CD4-positive, CD25-positive, alpha-beta regulatory T cell (primary cell): ENCODE measurements around the gene ZXDC. TPM values are rescaled to one million over a fixed set of nuclear protein-coding genes. Genes with fewer than 3 reads are reported as not detected.

Source experiments
- ATAC-seq, 2 donors: fragments of 150-1000 bp; cut with Tn5 transposase; one replicate each; pipeline ENCODE4 v1.10.0; 2021; ENCODE audit warnings: low read depth in 2 of 2, moderate number of reproducible peaks in 2 of 2, moderate library complexity in 1 of 2
- DNase-seq, 3 donors: peaks; one replicate each; pipeline versions ENCODE4 v3.0.0 to v3.0.0-alpha.2; 2012 to 2022; ENCODE audit warnings: mixed read lengths in 1 of 3
- H3K27ac ChIP-seq: one replicate; pipeline ENCODE4 v1.7.0; 2013; ENCODE audit warnings: mild to moderate bottlenecking, low read length; ENCODE audit not compliant: insufficient read depth, poor library complexity, severe bottlenecking
- H3K27me3 ChIP-seq: one replicate; pipeline ENCODE4 v1.7.0; 2013; ENCODE audit warnings: low read length; ENCODE audit not compliant: control insufficient read depth, insufficient read depth
- H3K36me3 ChIP-seq: one replicate; pipeline ENCODE4 v1.7.0; 2013; ENCODE audit warnings: mild to moderate bottlenecking, low read length, moderate library complexity; ENCODE audit not compliant: control insufficient read depth, insufficient read depth
- H3K4me1 ChIP-seq: 2 replicates; pipeline ENCODE4 v1.7.0; 2013; ENCODE audit warnings: mild to moderate bottlenecking, low read length; ENCODE audit not compliant: insufficient read depth, control insufficient read depth, poor library complexity, severe bottlenecking
- H3K4me3 ChIP-seq: one replicate; pipeline ENCODE4 v1.7.0; 2013; ENCODE audit warnings: low read depth, mild to moderate bottlenecking, low read length, moderate library complexity
- H3K9me3 ChIP-seq, 2 experiments: 1 replicate in 1 of 2; 2 replicates in 1 of 2; pipeline ENCODE4 v1.7.0; 2013; ENCODE audit warnings: low read length in 2 of 2, mild to moderate bottlenecking in 1 of 2, moderate library complexity in 1 of 2; ENCODE audit not compliant: control insufficient read depth in 2 of 2
- H3K27ac Mint-ChIP-seq, 3 donors: one replicate each; pipeline ENCODE4 v1.8.0; 2020 to 2022; ENCODE audit warnings: mild to moderate bottlenecking in 3 of 3, mixed read lengths in 3 of 3, moderate library complexity in 2 of 3
- H3K27me3 Mint-ChIP-seq: one replicate; pipeline ENCODE4 v1.8.0; 2022; ENCODE audit warnings: mild to moderate bottlenecking, mixed read lengths
- H3K36me3 Mint-ChIP-seq: one replicate; pipeline ENCODE4 v1.8.0; 2020; ENCODE audit warnings: mixed read lengths
- H3K4me1 Mint-ChIP-seq, 4 donors: one replicate each; pipeline ENCODE4 v1.8.0; 2020 to 2022; ENCODE audit warnings: mixed read lengths in 4 of 4, mild to moderate bottlenecking in 1 of 4
- H3K4me3 Mint-ChIP-seq, 4 donors: one replicate each; pipeline ENCODE4 v1.8.0; 2020 to 2022; ENCODE audit warnings: mild to moderate bottlenecking in 4 of 4, mixed read lengths in 4 of 4, moderate library complexity in 3 of 4
- H3K9me3 Mint-ChIP-seq, 7 donors: one replicate each; pipeline ENCODE4 v1.8.0; 2020 to 2022; ENCODE audit warnings: mixed read lengths in 7 of 7, mild to moderate bottlenecking in 3 of 7, moderate library complexity in 2 of 7
- polyA plus RNA-seq, 4 donors: library from polyadenylated mRNA; unstranded; fragments of 300-500 nt; fragmentation: Illumina TruSeq; gene quantifications; one replicate each; pipeline ENCODE4 v1.2.3, GENCODE V29; 2021
- total RNA-seq: library from RNA; stranded (reverse); gene quantifications from one replicate; pipeline ENCODE4 v1.2.3, GENCODE V29; 2022

ZXDC gene
- total and polyA plus RNA-seq, 5 donors from 2014 or later, result 11.4 to 59.8 (median 12.4) TPM

DNA sequence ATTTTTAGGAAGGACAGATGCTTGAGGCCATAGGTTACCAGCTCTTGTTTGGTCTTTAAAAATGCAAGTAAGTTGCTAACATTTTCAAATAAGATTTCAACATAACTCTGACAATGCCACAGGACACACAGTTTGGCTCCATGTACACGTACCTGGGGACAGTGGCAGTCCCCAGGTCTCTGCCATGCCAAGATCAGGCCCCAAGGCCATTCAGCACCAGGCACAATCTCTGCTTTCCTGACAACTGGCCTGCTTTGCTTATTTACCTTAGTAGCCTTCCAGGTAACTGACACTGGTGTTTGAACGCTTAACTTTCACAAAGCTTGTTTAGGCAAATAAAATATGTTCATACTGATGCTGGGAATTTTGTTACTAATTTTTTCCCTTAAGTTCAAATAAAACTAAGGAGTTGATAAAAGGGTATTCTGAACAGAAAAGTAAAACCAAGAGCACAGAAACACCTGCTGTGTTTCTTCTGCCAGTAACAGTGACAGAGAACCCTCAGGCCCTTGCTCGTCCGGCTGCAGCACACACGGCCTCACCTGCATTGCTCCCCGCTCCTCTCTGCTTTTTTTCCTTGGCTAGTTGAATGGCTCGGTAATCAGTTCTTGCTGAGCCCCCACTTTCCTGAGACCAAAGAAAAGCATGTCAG lies 16.5 kb downstream of the ZXDC start:
- Histone ChIP-seq H3K9me3 (no peaks in the 10 kb centered on the region), H3K27me3 (no peaks in the 10 kb centered on the region), H3K27ac (no peak overlapping the region), H3K36me3 (peaks cover 83% of the 10 kb centered on the region), H3K4me3 (no peak overlapping the region), H3K4me1 (no peaks in the 10 kb centered on the region)
- no peaks in the 10 kb centered on the region for H3K9me3 Mint-ChIP-seq
- DNase-seq, result no peak
- no peak for ATAC-seq
- no peak overlapping the region for H3K4me3 Mint-ChIP-seq
- H3K27ac Mint-ChIP-seq, result peak overlapping the region in 1 of 3 donors; percentile 38
- H3K27me3 Mint-ChIP-seq, result no peaks in the 10 kb centered on the region
- H3K4me1 Mint-ChIP-seq, result peaks cover 5 to 26% (median 19%) of the 10 kb centered on the region in 4 donors
- peaks cover 53% of the 10 kb centered on the region for H3K36me3 Mint-ChIP-seq

- Histone ChIP-seq H3K9me3 (no peaks in the 10 kb centered on the region), H3K4me3 (no peak overlapping the region), H3K4me1 (no peaks in the 10 kb centered on the region), H3K27ac (no peak overlapping the region), H3K27me3 (no peaks in the 10 kb centered on the region), H3K36me3 (peaks cover 83% of the 10 kb centered on the region)
- Mint-ChIP-seq H3K27ac (no peak overlapping the region), H3K9me3 (no peaks in the 10 kb centered on the region), H3K27me3 (no peaks in the 10 kb centered on the region), H3K4me1 (peaks cover 5 to 26% (median 19%) of the 10 kb centered on the region in 4 donors), H3K36me3 (peaks cover 45% of the 10 kb centered on the region), H3K4me3 (no peak overlapping the region)
- ATAC-seq (no peak), DNase-seq (no peak)
These were observed 18.8 kb downstream of the ZXDC start for GRCh38 chr3:126456766-126457388.

- peaks cover 44% of the 10 kb centered on the region for H3K36me3 Mint-ChIP-seq
- Histone ChIP-seq H3K4me3 (no peak overlapping the region), H3K9me3 (no peaks in the 10 kb centered on the region), H3K36me3 (peaks cover 83% of the 10 kb centered on the region), H3K4me1 (no peaks in the 10 kb centered on the region), H3K27me3 (no peaks in the 10 kb centered on the region), H3K27ac (no peak overlapping the region)
- ATAC-seq (no peak), DNase-seq (no peak)
- no peaks in the 10 kb centered on the region for H3K9me3 Mint-ChIP-seq
- no peak overlapping the region for H3K27ac Mint-ChIP-seq
- H3K4me3 Mint-ChIP-seq, result no peak overlapping the region
- no peaks in the 10 kb centered on the region for H3K27me3 Mint-ChIP-seq
- peaks cover 5 to 26% (median 20%) of the 10 kb centered on the region in 4 donors for H3K4me1 Mint-ChIP-seq
These were observed 19.5 kb downstream of the ZXDC start for GRCh38 chr3:126456211-126456610.

- Histone ChIP-seq H3K27me3 (no peaks in the 10 kb centered on the region), H3K4me1 (no peaks in the 10 kb centered on the region), H3K4me3 (no peak overlapping the region), H3K9me3 (no peaks in the 10 kb centered on the region), H3K36me3 (peaks cover 83% of the 10 kb centered on the region), H3K27ac (no peak overlapping the region)
- no peaks in the 10 kb centered on the region for H3K9me3 Mint-ChIP-seq
- H3K4me3 Mint-ChIP-seq, result no peak overlapping the region
- peaks cover 5 to 24% (median 20%) of the 10 kb centered on the region in 4 donors for H3K4me1 Mint-ChIP-seq
- DNase-seq (no peak), ATAC-seq (no peak)
- H3K27me3 Mint-ChIP-seq, result no peaks in the 10 kb centered on the region
- H3K36me3 Mint-ChIP-seq, result peaks cover 42% of the 10 kb centered on the region
- no peak overlapping the region for H3K27ac Mint-ChIP-seq
These were observed 21.1 kb downstream of the ZXDC start for GRCh38 chr3:126454437-126455198.

- Mint-ChIP-seq H3K9me3 (no peaks in the 10 kb centered on the region), H3K4me1 (peaks cover 5 to 21% (median 15%) of the 10 kb centered on the region in 4 donors), H3K4me3 (no peak overlapping the region), H3K27ac (no peak overlapping the region), H3K36me3 (peaks cover 37% of the 10 kb centered on the region), H3K27me3 (no peaks in the 10 kb centered on the region)
- Histone ChIP-seq H3K4me3 (no peak overlapping the region), H3K4me1 (no peaks in the 10 kb centered on the region), H3K27me3 (no peaks in the 10 kb centered on the region), H3K9me3 (no peaks in the 10 kb centered on the region), H3K27ac (no peak overlapping the region), H3K36me3 (peaks cover 82% of the 10 kb centered on the region)
- DNase-seq, result no peak
- no peak for ATAC-seq
These were observed 21.7 kb downstream of the ZXDC start for GRCh38 chr3:126454025-126454424.

GRCh38 chr3:126452213-126452612 lies 23.5 kb downstream of the ZXDC start:
- peaks cover 0 to 16% (median 9%) of the 10 kb centered on the region in 4 donors for H3K4me1 Mint-ChIP-seq
- DNase-seq (no peak), ATAC-seq (no peak)
- H3K4me3 ChIP-seq, result no peak overlapping the region
- no peak overlapping the region for H3K27ac Mint-ChIP-seq
- no peak overlapping the region for H3K4me3 Mint-ChIP-seq
- H3K36me3 ChIP-seq, result peaks cover 81% of the 10 kb centered on the region
- no peaks in the 10 kb centered on the region for H3K27me3 ChIP-seq
- no peaks in the 10 kb centered on the region for H3K27me3 Mint-ChIP-seq
- H3K27ac ChIP-seq, result no peak overlapping the region
- peaks cover 26% of the 10 kb centered on the region for H3K36me3 Mint-ChIP-seq
- no peaks in the 10 kb centered on the region for H3K9me3 ChIP-seq
- no peaks in the 10 kb centered on the region for H3K4me1 ChIP-seq
- H3K9me3 Mint-ChIP-seq, result no peaks in the 10 kb centered on the region

DNA sequence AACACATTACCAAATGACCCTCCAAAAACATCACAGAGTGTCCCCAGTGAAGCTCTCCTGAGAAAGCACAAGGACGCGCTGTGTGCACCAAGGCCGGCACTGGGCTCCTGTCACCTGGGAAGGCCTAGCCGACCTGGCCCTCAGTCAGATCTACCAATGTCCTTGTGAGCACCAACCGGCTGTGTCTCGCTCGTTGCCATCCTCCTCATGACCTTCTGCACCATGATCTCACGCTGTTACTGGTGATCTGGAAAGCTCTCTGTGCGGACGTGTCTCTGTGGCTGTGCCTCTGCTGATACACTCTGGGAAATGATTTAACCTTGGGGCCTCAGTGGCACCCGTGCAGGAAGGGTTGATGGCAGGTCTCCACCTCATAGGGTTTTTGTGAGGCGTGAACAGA lies 24.2 kb downstream of the ZXDC start:
- no peak for DNase-seq
- H3K36me3 ChIP-seq, result peaks cover 74% of the 10 kb centered on the region

More for the DNA sequence above, 24.2 kb downstream of the ZXDC start:
- Histone ChIP-seq H3K4me3 (no peak overlapping the region), H3K27me3 (no peaks in the 10 kb centered on the region), H3K4me1 (no peaks in the 10 kb centered on the region), H3K27ac (no peak overlapping the region), H3K9me3 (no peaks in the 10 kb centered on the region)
- Mint-ChIP-seq H3K27ac (peak overlapping the region; percentile 63 to 74 (median 71)), H3K9me3 (no peaks in the 10 kb centered on the region), H3K36me3 (peaks cover 20% of the 10 kb centered on the region), H3K27me3 (no peaks in the 10 kb centered on the region), H3K4me1 (peaks cover 0 to 10% (median 7%) of the 10 kb centered on the region in 4 donors), H3K4me3 (no peak overlapping the region)
- no peak for ATAC-seq
